Mesenchymal stem cell (in vitro differentiated cells and primary cell): ENCODE data around the gene ANO3.

Experiments used
- DNase-seq: peaks from one replicate; pipeline ENCODE4 v3.0.0-alpha.2; 2013
- H2AFZ ChIP-seq: one replicate; pipeline ENCODE4 v1.6.1; 2013; ENCODE audit warnings: low read depth, mild to moderate bottlenecking, control low read depth, inconsistent platforms, low read length, moderate library complexity
- H2AK5ac ChIP-seq: 2 replicates; pipeline ENCODE4 v1.6.1; 2013; ENCODE audit warnings: low read length, moderate library complexity, mild to moderate bottlenecking, inconsistent platforms; ENCODE audit not compliant: severe bottlenecking
- H2BK120ac ChIP-seq: one replicate; pipeline ENCODE4 v1.6.1; 2013; ENCODE audit warnings: low read depth, mild to moderate bottlenecking, inconsistent platforms, low read length, moderate library complexity
- H2BK12ac ChIP-seq, 2 experiments: one replicate each; pipeline ENCODE4 v1.6.1; 2013; ENCODE audit warnings: inconsistent platforms in 2 of 2, low read length in 2 of 2, mild to moderate bottlenecking in 2 of 2, moderate library complexity in 2 of 2, control low read depth in 1 of 2
- H2BK15ac ChIP-seq: one replicate; pipeline ENCODE4 v1.6.1; 2013; ENCODE audit warnings: mild to moderate bottlenecking, low read depth, inconsistent platforms; ENCODE audit not compliant: poor library complexity, severe bottlenecking
- H2BK5ac ChIP-seq: 2 replicates; pipeline ENCODE4 v1.6.1; 2013; ENCODE audit warnings: low read depth, mild to moderate bottlenecking, low read length, control low read depth, inconsistent platforms; ENCODE audit not compliant: poor library complexity, severe bottlenecking
- H3K14ac ChIP-seq, 2 experiments: one replicate each; pipeline ENCODE4 v1.6.1; 2013; ENCODE audit warnings: inconsistent platforms in 2 of 2, low read length in 2 of 2, control low read depth in 1 of 2, mild to moderate bottlenecking in 1 of 2, moderate library complexity in 1 of 2
- H3K18ac ChIP-seq, 2 experiments: one replicate each; pipeline ENCODE4 v1.6.1; 2013; ENCODE audit warnings: inconsistent platforms in 2 of 2, low read length in 2 of 2, control low read depth in 1 of 2, low read depth in 1 of 2, mild to moderate bottlenecking in 1 of 2
- H3K23ac ChIP-seq, 2 experiments: one replicate each; pipeline ENCODE4 v1.6.1; 2013; ENCODE audit warnings: inconsistent platforms in 2 of 2, low read length in 2 of 2, mild to moderate bottlenecking in 2 of 2, moderate library complexity in 2 of 2, control low read depth in 1 of 2
- H3K27ac ChIP-seq: 2 replicates; pipeline ENCODE4 v1.5.1; 2013; ENCODE audit warnings: mild to moderate bottlenecking, moderate library complexity, low read length, control low read depth, inconsistent platforms; ENCODE audit not compliant: poor library complexity, severe bottlenecking
- H3K27me3 ChIP-seq, 2 experiments: 2 replicates each; pipeline versions ENCODE4 v1.6.1 to v1.7.0; 2013; ENCODE audit warnings: low read length in 2 of 2, mild to moderate bottlenecking in 2 of 2, moderate library complexity in 2 of 2, control low read depth in 1 of 2, inconsistent platforms in 1 of 2; ENCODE audit not compliant: control insufficient read depth in 1 of 2, insufficient read depth in 1 of 2
- H3K36me3 ChIP-seq, 2 experiments: 2 replicates each; pipeline versions ENCODE4 v1.6.1 to v1.7.0; 2013; ENCODE audit warnings: low read length in 2 of 2, control low read depth in 1 of 2, inconsistent platforms in 1 of 2, low read depth in 1 of 2, mild to moderate bottlenecking in 1 of 2; ENCODE audit not compliant: insufficient read depth in 2 of 2, control insufficient read depth in 1 of 2
- H3K4ac ChIP-seq, 2 experiments: one replicate each; pipeline ENCODE4 v1.6.1; 2013; ENCODE audit warnings: inconsistent platforms in 2 of 2, low read length in 2 of 2, mild to moderate bottlenecking in 2 of 2, moderate library complexity in 2 of 2, control low read depth in 1 of 2, low read depth in 1 of 2
- H3K4me1 ChIP-seq: 2 replicates; pipeline ENCODE4 v1.6.1; 2013; ENCODE audit warnings: low read depth, low read length, control low read depth; ENCODE audit not compliant: control insufficient read depth, insufficient read depth
- H3K4me2 ChIP-seq: 2 replicates; pipeline ENCODE4 v1.6.1; 2013; ENCODE audit warnings: low read length, mild to moderate bottlenecking, inconsistent platforms; ENCODE audit not compliant: poor library complexity, severe bottlenecking
- H3K4me3 ChIP-seq, 2 experiments: 2 replicates each; pipeline versions ENCODE4 v1.5.1 to v1.7.0; 2013; ENCODE audit warnings: low read length in 2 of 2, mild to moderate bottlenecking in 2 of 2, control low read depth in 1 of 2, low read depth in 1 of 2; ENCODE audit not compliant: insufficient read depth in 1 of 2
- H3K79me1 ChIP-seq: replicated peaks from 2 replicates; pipeline ENCODE4 v1.6.1; 2013; ENCODE audit warnings: mild to moderate bottlenecking, control low read depth, low read length, inconsistent platforms; ENCODE audit not compliant: poor library complexity, severe bottlenecking
- H3K9ac ChIP-seq: 2 replicates; pipeline ENCODE4 v1.7.0; 2013; ENCODE audit warnings: mild to moderate bottlenecking, low read length, moderate library complexity
- H3K9me3 ChIP-seq: 2 replicates; pipeline ENCODE4 v1.7.0; 2013; ENCODE audit warnings: mild to moderate bottlenecking, low read length; ENCODE audit not compliant: control insufficient read depth
- H4K8ac ChIP-seq: one replicate; pipeline ENCODE4 v1.6.1; 2013; ENCODE audit warnings: inconsistent platforms, mild to moderate bottlenecking, low read length, moderate library complexity
- H4K91ac ChIP-seq: one replicate; pipeline ENCODE4 v1.6.1; 2013; ENCODE audit warnings: mild to moderate bottlenecking, low read length, inconsistent platforms
- WGBS: methylation state at CpG from one replicate; pipeline ENCODE4 v1.1.7; 2013; ENCODE audit warnings: mixed read lengths; 5-methylcytosine and 5-hydroxymethylcytosine counted together

Gene ANO3

GRCh38 chr11:26326793-26327400 lies 5.0 kb upstream of the ANO3 start:
- Histone ChIP-seq H3K4me1 (peaks cover 2% of the 10 kb centered on the region), H3K79me1 (no peaks in the 10 kb centered on the region), H2BK12ac (no peak overlapping the region), H3K4ac (no peak overlapping the region), H2BK120ac (no peak overlapping the region), H3K9ac (no peak overlapping the region), H2AK5ac (no peak overlapping the region), H3K27me3 (peaks cover 3 to 11% of the 10 kb centered on the region in 2 experiments), H4K8ac (no peak overlapping the region), H3K27ac (no peak overlapping the region), H2AFZ (no peak overlapping the region), H3K23ac (no peak overlapping the region), H4K91ac (no peak overlapping the region), H3K4me3 (no peak overlapping the region), H3K18ac (no peak overlapping the region), H3K4me2 (no peak overlapping the region), H3K14ac (no peak overlapping the region), H2BK5ac (no peak overlapping the region), H2BK15ac (no peak overlapping the region), H3K36me3 (no peaks in the 10 kb centered on the region), H3K9me3 (no peaks in the 10 kb centered on the region)
- 100% methylated on average over 2 of the region's 4 CpGs for WGBS
- DNase-seq: no peak

- no peak overlapping the region for H2BK5ac ChIP-seq
- H3K23ac ChIP-seq: no peak overlapping the region
- H3K4me2 ChIP-seq: no peak overlapping the region
- H2AFZ ChIP-seq: no peak overlapping the region
- no peak overlapping the region for H2BK120ac ChIP-seq
- 18% methylated on average over 1 of the region's 2 CpGs for WGBS
- no peaks in the 10 kb centered on the region for H3K36me3 ChIP-seq
- no peak overlapping the region for H3K4me3 ChIP-seq
- no peaks in the 10 kb centered on the region for H3K79me1 ChIP-seq
- no peak overlapping the region for H3K9ac ChIP-seq
- H2AK5ac ChIP-seq: no peak overlapping the region
- DNase-seq: no peak
- H4K8ac ChIP-seq: no peak overlapping the region
- no peak overlapping the region for H3K18ac ChIP-seq
- H4K91ac ChIP-seq: no peak overlapping the region
- H3K4ac ChIP-seq: no peak overlapping the region
- H3K9me3 ChIP-seq: no peaks in the 10 kb centered on the region
- H2BK12ac ChIP-seq: no peak overlapping the region
- no peak overlapping the region for H3K27ac ChIP-seq
- peaks cover 5% of the 10 kb centered on the region for H3K4me1 ChIP-seq
- H3K14ac ChIP-seq: no peak overlapping the region
- no peak overlapping the region for H2BK15ac ChIP-seq
- peaks cover 3 to 19% of the 10 kb centered on the region in 2 experiments for H3K27me3 ChIP-seq
Observed at GRCh38 chr11:26329206-26329605, 2.7 kb upstream of the ANO3 start.

- H3K4me1 ChIP-seq: peaks cover 5% of the 10 kb centered on the region
Observed at GRCh38 chr11:26330262-26330661, 1.7 kb upstream of the ANO3 start.

GRCh38 chr11:26332572-26332915 lies 614 bp downstream of the ANO3 start:
- Histone ChIP-seq H4K91ac (no peak overlapping the region), H3K4me1 (peaks cover 5% of the 10 kb centered on the region), H3K14ac (no peak overlapping the region)

More at GRCh38 chr11:26330262-26330661, 1.7 kb upstream of the ANO3 start:
- Histone ChIP-seq H3K4me2 (no peak overlapping the region), H3K36me3 (no peaks in the 10 kb centered on the region), H2BK12ac (no peak overlapping the region), H3K18ac (no peak overlapping the region), H2BK5ac (no peak overlapping the region), H3K4me3 (no peak overlapping the region), H2AFZ (no peak overlapping the region), H3K23ac (no peak overlapping the region), H3K14ac (no peak overlapping the region), H3K9me3 (no peaks in the 10 kb centered on the region), H4K8ac (no peak overlapping the region), H3K79me1 (no peaks in the 10 kb centered on the region), H4K91ac (no peak overlapping the region), H2AK5ac (no peak overlapping the region), H2BK15ac (no peak overlapping the region), H3K4ac (no peak overlapping the region), H3K27ac (no peak overlapping the region), H2BK120ac (no peak overlapping the region), H3K27me3 (peaks cover 3 to 19% of the 10 kb centered on the region in 2 experiments), H3K9ac (no peak overlapping the region)
- DNase-seq: no peak
- WGBS: 100% methylated on average over 2 of the region's 4 CpGs

More at GRCh38 chr11:26332572-26332915, 614 bp downstream of the ANO3 start:
- DNase-seq: no peak
- Histone ChIP-seq H3K9me3 (no peaks in the 10 kb centered on the region), H2BK5ac (no peak overlapping the region), H3K18ac (no peak overlapping the region), H3K4me3 (peak overlapping the region in 1 of 2 experiments; percentile 78), H3K27me3 (peaks cover 3 to 19% of the 10 kb centered on the region in 2 experiments), H3K4ac (no peak overlapping the region), H3K36me3 (no peaks in the 10 kb centered on the region), H2BK15ac (no peak overlapping the region), H2BK120ac (no peak overlapping the region), H3K4me2 (no peak overlapping the region), H3K79me1 (no peaks in the 10 kb centered on the region), H3K27ac (no peak overlapping the region), H2BK12ac (no peak overlapping the region), H2AFZ (no peak overlapping the region), H3K23ac (no peak overlapping the region), H4K8ac (no peak overlapping the region), H3K9ac (no peak overlapping the region), H2AK5ac (no peak overlapping the region)
- 93% methylated on average over 2 of the region's 5 CpGs for WGBS
